IMR-90 (cell line): Measurements from ENCODE around the gene XKR7. TPM values are rescaled to one million over a fixed set of nuclear protein-coding genes. Genes with fewer than 3 reads are reported as not detected.

Source experiments
- ATAC-seq: fragments of 200-7000 bp; cut with Tn5 transposase; 2 replicates; pipeline ENCODE4 v1.9.1; 2020; ENCODE audit warnings: low read depth, mild to moderate bottlenecking, moderate library complexity
- BruUV-seq: library from RNA; stranded (reverse); fragments of 400-500 nt; replicated peaks from 2 replicates; lab custom pipeline; 2021; lab: Mats Ljungman, UMichigan
- CTCF ChIA-PET: fragments of 300-600 bp; formaldehyde crosslinking; extraction: SDS; loops from one replicate; lab custom pipeline; 2021; ENCODE audit warnings: antibody characterized with exemption; lab: Yijun Ruan, JAX
- POLR2A ChIA-PET: fragments of 300-600 bp; sonication (Branson Sonifier 250); formaldehyde crosslinking; loops from one replicate; lab custom pipeline; 2022; ENCODE audit warnings: antibody characterized with exemption; ENCODE audit not compliant: unreplicated experiment; lab: Charles Lee
- DNase-seq: peaks from one replicate; pipeline ENCODE4 v3.0.0; 2013
- H2AFZ ChIP-seq: replicated peaks from 2 replicates; pipeline ENCODE3; 2013; ENCODE audit warnings: low read length, mild to moderate bottlenecking; ENCODE audit not compliant: poor library complexity
- H2AK5ac ChIP-seq: 2 replicates; pipeline ENCODE4 v1.6.1; 2013; ENCODE audit warnings: low read depth, low read length, inconsistent platforms
- H2AK9ac ChIP-seq: replicated peaks from 2 replicates; pipeline ENCODE3; 2013; ENCODE audit warnings: mild to moderate bottlenecking, low read depth, low read length, moderate library complexity; ENCODE audit not compliant: poor library complexity
- H2BK120ac ChIP-seq: 2 replicates; pipeline ENCODE4 v1.6.1; 2013; ENCODE audit warnings: low read depth, low read length, inconsistent platforms
- H2BK15ac ChIP-seq: 3 replicates; pipeline ENCODE4 v1.6.1; 2013; ENCODE audit warnings: low read depth, low read length, inconsistent platforms
- H2BK20ac ChIP-seq: 2 replicates; pipeline ENCODE4 v1.6.1; 2013; ENCODE audit warnings: low read depth, mild to moderate bottlenecking, inconsistent platforms, low read length, moderate library complexity
- H2BK5ac ChIP-seq: 2 replicates; pipeline ENCODE4 v1.6.1; 2013; ENCODE audit warnings: mild to moderate bottlenecking, low read depth, low read length, inconsistent platforms; ENCODE audit not compliant: poor library complexity, severe bottlenecking
- H3K14ac ChIP-seq: replicated peaks from 2 replicates; pipeline ENCODE4 v1.6.1; 2013; ENCODE audit warnings: low read depth, low read length, inconsistent platforms
- H3K18ac ChIP-seq: 2 replicates; pipeline ENCODE4 v1.6.1; 2013; ENCODE audit warnings: low read depth, low read length, control low read depth
- H3K23ac ChIP-seq: 2 replicates; pipeline ENCODE4 v1.6.1; 2013; ENCODE audit warnings: low read depth, low read length, inconsistent platforms
- H3K27ac ChIP-seq: 2 replicates; pipeline ENCODE4 v1.5.1; 2013; ENCODE audit warnings: mild to moderate bottlenecking, control low read depth, low read length; ENCODE audit not compliant: insufficient read depth
- H3K27me3 ChIP-seq: 2 replicates; pipeline ENCODE4 v1.6.1; 2013; ENCODE audit warnings: low read length; ENCODE audit not compliant: control insufficient read depth, insufficient read depth
- H3K36me3 ChIP-seq: 2 replicates; pipeline ENCODE4 v1.6.1; 2013; ENCODE audit warnings: low read length, mixed read lengths; ENCODE audit not compliant: control insufficient read depth, insufficient read depth
- H3K4ac ChIP-seq: 2 replicates; pipeline ENCODE4 v1.6.1; 2013; ENCODE audit warnings: low read depth, low read length, inconsistent platforms
- H3K4me1 ChIP-seq: 2 replicates; pipeline ENCODE4 v1.6.1; 2013; ENCODE audit warnings: low read length, mixed read lengths; ENCODE audit not compliant: control insufficient read depth, insufficient read depth
- H3K4me2 ChIP-seq: 2 replicates; pipeline ENCODE4 v1.6.1; 2013; ENCODE audit warnings: low read depth, mild to moderate bottlenecking, control low read depth, low read length, moderate library complexity
- H3K4me3 ChIP-seq: 2 replicates; pipeline ENCODE4 v1.5.1; 2013; ENCODE audit warnings: low read depth, mild to moderate bottlenecking, control low read depth, low read length, moderate library complexity; ENCODE audit not compliant: insufficient read depth
- H3K56ac ChIP-seq: 2 replicates; pipeline ENCODE4 v1.6.1; 2013; ENCODE audit warnings: low read length, inconsistent platforms; ENCODE audit not compliant: insufficient read depth; ENCODE audit errors: extremely low read depth
- H3K79me1 ChIP-seq, 2 experiments: 2 replicates each; pipeline ENCODE4 v1.6.1; 2013; ENCODE audit warnings: low read length in 2 of 2, inconsistent platforms in 1 of 2, low read depth in 1 of 2
- H3K9ac ChIP-seq: 2 replicates; pipeline ENCODE4 v1.6.1; 2013; ENCODE audit warnings: low read depth, low read length, control low read depth
- H3K9me1 ChIP-seq: 2 replicates; pipeline ENCODE4 v1.6.1; 2013; ENCODE audit warnings: low read length, inconsistent platforms; ENCODE audit not compliant: insufficient read depth
- H3K9me3 ChIP-seq: 2 replicates; pipeline ENCODE4 v1.6.1; 2013; ENCODE audit warnings: low read length; ENCODE audit not compliant: control insufficient read depth, insufficient read depth
- H4K20me1 ChIP-seq: 2 replicates; pipeline ENCODE4 v1.6.1; 2013; ENCODE audit warnings: low read length, inconsistent platforms; ENCODE audit not compliant: insufficient read depth
- H4K5ac ChIP-seq: 2 replicates; pipeline ENCODE4 v1.6.1; 2013; ENCODE audit warnings: mild to moderate bottlenecking, low read depth, low read length, control low read depth
- H4K8ac ChIP-seq, 2 experiments: 2 replicates each; pipeline ENCODE4 v1.6.1; 2013; ENCODE audit warnings: low read depth in 2 of 2, low read length in 2 of 2, control low read depth in 1 of 2, inconsistent platforms in 1 of 2
- H4K91ac ChIP-seq: 2 replicates; pipeline ENCODE4 v1.6.1; 2013; ENCODE audit warnings: low read depth, low read length, inconsistent platforms; ENCODE audit not compliant: insufficient read depth
- BHLHE40 ChIP-seq: fragments of 150-350 bp; IDR thresholded peaks from 2 replicates; pipeline ENCODE4 v1.6.1; 2016; ENCODE audit warnings: mild to moderate bottlenecking, low read depth, low read length
- CEBPB ChIP-seq: IDR thresholded peaks from 2 replicates; pipeline ENCODE4 v1.6.1; 2012; ENCODE audit warnings: low read depth, low read length, improper control_type of control experiment
- CHD1 ChIP-seq: IDR thresholded peaks from 2 replicates; pipeline ENCODE4 v1.6.1; 2012; ENCODE audit warnings: low read depth, low read length, improper control_type of control experiment
- FOS ChIP-seq: fragments of 150-350 bp; IDR thresholded peaks from 2 replicates; pipeline ENCODE4 v1.6.1; 2016; ENCODE audit warnings: low read depth, low read length
- MAFK ChIP-seq: IDR thresholded peaks from 2 replicates; pipeline ENCODE4 v1.6.1; 2012; ENCODE audit warnings: low read depth, low read length, improper control_type of control experiment
- MAZ ChIP-seq: IDR thresholded peaks from 2 replicates; pipeline ENCODE4 v1.6.1; 2012; ENCODE audit warnings: low read depth, mild to moderate bottlenecking, low read length, improper control_type of control experiment, moderate library complexity, borderline replicate concordance
- MXI1 ChIP-seq: IDR thresholded peaks from 2 replicates; pipeline ENCODE4 v1.6.1; 2012; ENCODE audit warnings: low read depth, mild to moderate bottlenecking, low read length, moderate library complexity, borderline replicate concordance
- NFE2L2 ChIP-seq: fragments of 150-350 bp; IDR thresholded peaks from 2 replicates; pipeline ENCODE4 v1.6.1; 2016; ENCODE audit warnings: low read depth, mild to moderate bottlenecking, low read length
- POLR2A ChIP-seq: IDR thresholded peaks from 2 replicates; pipeline ENCODE4 v1.6.1; 2012; ENCODE audit warnings: mild to moderate bottlenecking, low read depth, low read length
- RAD21 ChIP-seq: IDR thresholded peaks from 2 replicates; pipeline ENCODE4 v1.6.1; 2012; ENCODE audit warnings: low read length, improper control_type of control experiment
- RCOR1 ChIP-seq: IDR thresholded peaks from 2 replicates; pipeline ENCODE4 v1.6.1; 2012; ENCODE audit warnings: mild to moderate bottlenecking, low read length, improper control_type of control experiment; ENCODE audit not compliant: insufficient replicate concordance
- RFX5 ChIP-seq: IDR thresholded peaks from 2 replicates; pipeline ENCODE4 v1.8.0; 2012; ENCODE audit warnings: low read depth, mild to moderate bottlenecking, low read length, moderate library complexity
- SMC3 ChIP-seq: fragments of 150-350 bp; IDR thresholded peaks from 2 replicates; pipeline ENCODE4 v1.6.1; 2016; ENCODE audit warnings: low read depth, mild to moderate bottlenecking, antibody characterized with exemption, low read length, moderate library complexity
- WGBS, 2 experiments: methylation state at CpG; one replicate each; pipeline versions ENCODE4 v1.1.5 to v1.1.7; 2013; ENCODE audit warnings: missing lambda C conversion rate in 2 of 2; ENCODE audit not compliant: insufficient read length in 1 of 2; ENCODE audit errors: extremely low coverage in 2 of 2; 5-methylcytosine and 5-hydroxymethylcytosine counted together
- dilution Hi-C: fragments of 300-500 bp; cut with HindIII; formaldehyde crosslinking; loops from one replicate; pipeline ENCODE4 v1.14.3; 2018; ENCODE audit warnings: low sequenced_read_pairs; ENCODE audit not compliant: unreplicated experiment
- in situ Hi-C: fragments of 300-500 bp; cut with MboI; formaldehyde crosslinking; loops from 3 replicates; pipeline ENCODE4 v1.14.3; 2019; ENCODE audit warnings: low sequenced_read_pairs, inconsistent platforms, mixed read lengths
- intact Hi-C: fragments of 100-400 bp; cut with micrococcal nuclease; formaldehyde crosslinking; loops from 2 replicates; pipeline ENCODE4 v1.10.0; 2022
- polyA plus RNA-seq, 3 experiments: library from polyadenylated mRNA; depleted of rRNA; stranded (reverse); fragments of >200 nt; gene quantifications; 2 replicates each; pipeline ENCODE4 v1.2.3, GENCODE V29; 2012; ENCODE audit warnings: low replicate concordance in 1 of 3
- total RNA-seq: library from RNA; depleted of rRNA; stranded (reverse); fragments of >200 nt; gene quantifications from 2 replicates; pipeline ENCODE4 v1.2.3, GENCODE V29; 2012
- TF ChIP-seq, protein P1 (sequence below): conservative IDR thresholded peaks from 2 replicates; pipeline ENCODE4 v1.5.1; 2012; ENCODE audit warnings: mild to moderate bottlenecking, low read depth, low read length, improper control_type of control experiment
- TF ChIP-seq, protein P2 (sequence below): fragments of 150-350 bp; IDR thresholded peaks from 2 replicates; pipeline ENCODE4 v1.6.1; 2017; ENCODE audit warnings: mild to moderate bottlenecking, antibody characterized with exemption, low read length, low read depth
- TF ChIP-seq, protein P3 (sequence below): fragments of 150-350 bp; IDR thresholded peaks from 2 replicates; pipeline ENCODE4 v1.6.1; 2016; ENCODE audit warnings: low read depth, mild to moderate bottlenecking, low read length, moderate library complexity, borderline replicate concordance

The XKR7 gene
- total and polyA plus RNA-seq, 2 of the 4 experiments (the other 2 are of a cell fraction): not detected

DNA sequence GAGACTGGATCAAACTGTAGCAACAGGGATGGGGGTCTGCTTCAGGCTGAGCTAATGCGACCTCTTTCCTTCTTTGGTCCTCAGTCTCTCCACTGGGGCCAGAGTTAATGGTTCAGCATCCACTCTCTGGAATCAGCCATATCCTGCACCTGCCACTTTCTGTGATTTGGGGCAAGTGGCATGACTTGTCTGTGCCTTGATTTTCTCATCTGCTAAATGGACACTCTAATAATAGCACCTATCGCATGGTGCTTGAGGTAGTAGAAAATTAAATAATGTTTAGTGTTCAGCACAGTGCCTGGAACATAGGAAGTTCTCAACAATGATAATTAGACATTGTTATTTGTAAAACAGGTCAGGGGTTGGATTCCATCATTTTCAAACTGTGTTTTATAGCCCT, 6.3 kb downstream of the XKR7 start:
- H4K20me1 ChIP-seq: no peaks in the 10 kb centered on the region
- no peak overlapping the region for H2BK15ac ChIP-seq
- no peaks in the 10 kb centered on the region for H3K79me1 ChIP-seq
- H3K9ac ChIP-seq: no peak overlapping the region
- DNase-seq: no peak
- no peak overlapping the region for H3K23ac ChIP-seq
- intact Hi-C loops (no loop called here), in situ Hi-C loops (no loop called here), dilution Hi-C loops (no loop called here)
- H2BK5ac ChIP-seq: no peak overlapping the region
- no peak overlapping the region for H3K4me2 ChIP-seq
- H2BK20ac ChIP-seq: no peak overlapping the region
- H3K4ac ChIP-seq: no peak overlapping the region
- no peak overlapping the region for H2AK9ac ChIP-seq
- TF ChIP-seq BHLHE40: no peak
- TF ChIP-seq FOS: no peak
- no peak for TF ChIP-seq RCOR1
- TF ChIP-seq RAD21: no peak
- TF ChIP-seq MXI1: no peak
- TF ChIP-seq MAFK: no peak
- TF ChIP-seq, protein P1, sequence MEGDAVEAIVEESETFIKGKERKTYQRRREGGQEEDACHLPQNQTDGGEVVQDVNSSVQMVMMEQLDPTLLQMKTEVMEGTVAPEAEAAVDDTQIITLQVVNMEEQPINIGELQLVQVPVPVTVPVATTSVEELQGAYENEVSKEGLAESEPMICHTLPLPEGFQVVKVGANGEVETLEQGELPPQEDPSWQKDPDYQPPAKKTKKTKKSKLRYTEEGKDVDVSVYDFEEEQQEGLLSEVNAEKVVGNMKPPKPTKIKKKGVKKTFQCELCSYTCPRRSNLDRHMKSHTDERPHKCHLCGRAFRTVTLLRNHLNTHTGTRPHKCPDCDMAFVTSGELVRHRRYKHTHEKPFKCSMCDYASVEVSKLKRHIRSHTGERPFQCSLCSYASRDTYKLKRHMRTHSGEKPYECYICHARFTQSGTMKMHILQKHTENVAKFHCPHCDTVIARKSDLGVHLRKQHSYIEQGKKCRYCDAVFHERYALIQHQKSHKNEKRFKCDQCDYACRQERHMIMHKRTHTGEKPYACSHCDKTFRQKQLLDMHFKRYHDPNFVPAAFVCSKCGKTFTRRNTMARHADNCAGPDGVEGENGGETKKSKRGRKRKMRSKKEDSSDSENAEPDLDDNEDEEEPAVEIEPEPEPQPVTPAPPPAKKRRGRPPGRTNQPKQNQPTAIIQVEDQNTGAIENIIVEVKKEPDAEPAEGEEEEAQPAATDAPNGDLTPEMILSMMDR: no peak
- TF ChIP-seq SMC3: no peak
- TF ChIP-seq, protein P2, sequence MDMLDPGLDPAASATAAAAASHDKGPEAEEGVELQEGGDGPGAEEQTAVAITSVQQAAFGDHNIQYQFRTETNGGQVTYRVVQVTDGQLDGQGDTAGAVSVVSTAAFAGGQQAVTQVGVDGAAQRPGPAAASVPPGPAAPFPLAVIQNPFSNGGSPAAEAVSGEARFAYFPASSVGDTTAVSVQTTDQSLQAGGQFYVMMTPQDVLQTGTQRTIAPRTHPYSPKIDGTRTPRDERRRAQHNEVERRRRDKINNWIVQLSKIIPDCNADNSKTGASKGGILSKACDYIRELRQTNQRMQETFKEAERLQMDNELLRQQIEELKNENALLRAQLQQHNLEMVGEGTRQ: no peak
- no peak for TF ChIP-seq CEBPB
- no peak for TF ChIP-seq MAZ
- no peak for TF ChIP-seq NFE2L2
- TF ChIP-seq, protein P3, sequence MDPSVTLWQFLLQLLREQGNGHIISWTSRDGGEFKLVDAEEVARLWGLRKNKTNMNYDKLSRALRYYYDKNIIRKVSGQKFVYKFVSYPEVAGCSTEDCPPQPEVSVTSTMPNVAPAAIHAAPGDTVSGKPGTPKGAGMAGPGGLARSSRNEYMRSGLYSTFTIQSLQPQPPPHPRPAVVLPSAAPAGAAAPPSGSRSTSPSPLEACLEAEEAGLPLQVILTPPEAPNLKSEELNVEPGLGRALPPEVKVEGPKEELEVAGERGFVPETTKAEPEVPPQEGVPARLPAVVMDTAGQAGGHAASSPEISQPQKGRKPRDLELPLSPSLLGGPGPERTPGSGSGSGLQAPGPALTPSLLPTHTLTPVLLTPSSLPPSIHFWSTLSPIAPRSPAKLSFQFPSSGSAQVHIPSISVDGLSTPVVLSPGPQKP: no peak
- TF ChIP-seq POLR2A: no peak
- TF ChIP-seq RFX5: no peak
- no peak for TF ChIP-seq CHD1
- ChIA-PET CTCF (no interaction called here), POLR2A (no interaction called here)
- no peaks in the 10 kb centered on the region for H3K36me3 ChIP-seq
- no peaks in the 10 kb centered on the region; the same call in 1 of the 2 replicates for H3K4me1 ChIP-seq
- H2AFZ ChIP-seq: no peak overlapping the region
- no peak overlapping the region for H2BK120ac ChIP-seq
- peaks cover 42% of the 10 kb centered on the region for H3K27me3 ChIP-seq
- no peak overlapping the region for H4K5ac ChIP-seq
- no peaks in the 10 kb centered on the region for H3K9me1 ChIP-seq
- H4K8ac ChIP-seq: no peak overlapping the region
- no peak overlapping the region for H3K18ac ChIP-seq
- H2AK5ac ChIP-seq: no peak overlapping the region
- no peak overlapping the region for H3K14ac ChIP-seq
- H4K91ac ChIP-seq: no peak overlapping the region
- H3K27ac ChIP-seq: no peak overlapping the region
- H3K4me3 ChIP-seq: no peak overlapping the region
- 67% methylated on average over 1 of the region's 2 CpGs; no CpG with 5 or more reads in 1 of the 2 experiments for WGBS, 2 experiments
- H3K56ac ChIP-seq: no peak overlapping the region
- BruUV-seq: no TSS peak
- ATAC-seq: no peak
- no peaks in the 10 kb centered on the region for H3K9me3 ChIP-seq
